H1 (cell line): ENCODE measurements around the gene LANCL2. TPM values are rescaled to one million over a fixed set of nuclear protein-coding genes. Genes with fewer than 3 reads are reported as not detected.

Experiments
- CTCF ChIA-PET: fragments of 300-600 bp; sonication (Branson Sonifier 250); formaldehyde crosslinking; loops from one replicate; lab custom pipeline; 2021; ENCODE audit not compliant: partially characterized antibody; lab: Charles Lee
- POLR2A ChIA-PET: fragments of 300-600 bp; sonication (Branson Sonifier 250); formaldehyde crosslinking; loops from one replicate; lab custom pipeline; 2021; ENCODE audit warnings: inconsistent platforms; ENCODE audit not compliant: partially characterized antibody; lab: Charles Lee
- DNase-seq, 2 experiments: peaks; one replicate each; pipeline versions ENCODE4 v3.0.0 to v3.0.0-alpha.2; 2010 to 2022; ENCODE audit warnings: low spot score in 2 of 2, low read depth in 1 of 2, mixed read lengths in 1 of 2
- FAIRE-seq: peaks from 2 replicates; lab custom pipeline; 2011; peaks lifted over from hg19 to GRCh38; lab: Jason Lieb, UNC
- H2AFZ ChIP-seq: 2 replicates; pipeline ENCODE4 v1.8.1; 2012; ENCODE audit warnings: low read length, inconsistent platforms
- H2AK5ac ChIP-seq: 2 replicates; pipeline ENCODE4 v1.6.1; 2013; ENCODE audit warnings: low read depth, low read length
- H2BK120ac ChIP-seq: replicated peaks from 2 replicates; pipeline ENCODE3; 2013; ENCODE audit warnings: low read depth, low read length, inconsistent platforms
- H2BK12ac ChIP-seq: 2 replicates; pipeline ENCODE4 v1.6.1; 2013; ENCODE audit warnings: low read depth, low read length
- H2BK15ac ChIP-seq: 2 replicates; pipeline ENCODE4 v1.6.1; 2013; ENCODE audit warnings: low read length
- H2BK20ac ChIP-seq: 2 replicates; pipeline ENCODE4 v1.6.1; 2013; ENCODE audit warnings: low read length
- H2BK5ac ChIP-seq: 2 replicates; pipeline ENCODE4 v1.6.1; 2013; ENCODE audit warnings: low read depth, low read length
- H3K14ac ChIP-seq: 2 replicates; pipeline ENCODE4 v1.6.1; 2013; ENCODE audit warnings: inconsistent platforms; ENCODE audit not compliant: insufficient read length
- H3K18ac ChIP-seq: 2 replicates; pipeline ENCODE4 v1.6.1; 2013; ENCODE audit warnings: low read length; ENCODE audit errors: extremely low read depth
- H3K23ac ChIP-seq: 2 replicates; pipeline ENCODE4 v1.6.1; 2013; ENCODE audit warnings: inconsistent platforms; ENCODE audit not compliant: insufficient read length
- H3K23me2 ChIP-seq: 2 replicates; pipeline ENCODE4 v1.6.1; 2013; ENCODE audit warnings: low read depth, low read length
- H3K27ac ChIP-seq: 2 replicates; pipeline ENCODE4 v1.6.1; 2011; ENCODE audit warnings: low read depth, low read length, inconsistent platforms
- H3K27me3 ChIP-seq, 4 experiments: replicated peaks in 1 of 4; 1 replicate in 1 of 4; 2 replicates in 3 of 4; pipeline versions ENCODE4 v1.6.1 to v1.8.1; 2011 to 2013; ENCODE audit warnings: low read length in 3 of 4, mild to moderate bottlenecking in 3 of 4, inconsistent platforms in 2 of 4, mixed read lengths in 2 of 4, moderate library complexity in 1 of 4; ENCODE audit not compliant: control insufficient read depth in 3 of 4, insufficient read depth in 3 of 4; ENCODE audit errors: extremely low read depth in 1 of 4
- H3K36me3 ChIP-seq, 4 experiments: 2 replicates each; pipeline versions ENCODE4 v1.6.1 to v1.8.1; 2011 to 2013; ENCODE audit warnings: mild to moderate bottlenecking in 4 of 4, low read length in 3 of 4, moderate library complexity in 2 of 4, control low read depth in 1 of 4, inconsistent platforms in 1 of 4; ENCODE audit not compliant: insufficient read depth in 4 of 4, control insufficient read depth in 2 of 4
- H3K4ac ChIP-seq: replicated peaks from 2 replicates; pipeline ENCODE3; 2013; ENCODE audit warnings: low read length, low read depth, mixed read lengths, inconsistent platforms; ENCODE audit not compliant: insufficient read length
- H3K4me1 ChIP-seq, 4 experiments: replicated peaks in 1 of 4; 1 replicate in 1 of 4; 2 replicates in 3 of 4; pipeline versions ENCODE4 v1.6.1 to v1.8.1; 2011 to 2013; ENCODE audit warnings: low read length in 3 of 4, inconsistent platforms in 2 of 4, mixed read lengths in 1 of 4; ENCODE audit not compliant: insufficient read depth in 4 of 4, control insufficient read depth in 3 of 4
- H3K4me2 ChIP-seq, 2 experiments: 2 replicates each; pipeline versions ENCODE4 v1.6.1 to v1.8.1; 2011 to 2013; ENCODE audit warnings: low read depth in 2 of 2, low read length in 2 of 2, control low read depth in 1 of 2, inconsistent platforms in 1 of 2, mild to moderate bottlenecking in 1 of 2; ENCODE audit not compliant: insufficient read depth in 1 of 2
- H3K4me3 ChIP-seq, 4 experiments: fragments of 200-600, 300-600 bp in 1 of 4; sonication (generic), shearing (Covaris generic), sonication (Bioruptor Twin) in 1 of 4; 2 replicates each; pipeline versions ENCODE4 v1.5.1 to v1.8.1; 2011 to 2016; ENCODE audit warnings: low read length in 4 of 4, low read depth in 3 of 4, control low read depth in 2 of 4, inconsistent platforms in 2 of 4, mild to moderate bottlenecking in 2 of 4, mixed read lengths in 1 of 4, moderate library complexity in 1 of 4; ENCODE audit not compliant: insufficient read depth in 2 of 4; ENCODE audit errors: extremely low read depth in 1 of 4
- H3K56ac ChIP-seq: replicated peaks from 2 replicates; pipeline ENCODE3; 2013; ENCODE audit warnings: low read depth, mild to moderate bottlenecking, mixed read lengths, low read length, inconsistent platforms; ENCODE audit not compliant: insufficient read length
- H3K79me1 ChIP-seq: 2 replicates; pipeline ENCODE4 v1.6.1; 2013; ENCODE audit warnings: low read depth, low read length, control low read depth
- H3K79me2 ChIP-seq, 2 experiments: 2 replicates each; pipeline versions ENCODE4 v1.6.1 to v1.8.1; 2012 to 2013; ENCODE audit warnings: low read length in 2 of 2, mild to moderate bottlenecking in 2 of 2, inconsistent platforms in 1 of 2; ENCODE audit not compliant: insufficient read depth in 2 of 2, control insufficient read depth in 1 of 2
- H3K9ac ChIP-seq, 4 experiments: replicated peaks in 1 of 4; 1 replicate in 1 of 4; 2 replicates in 3 of 4; pipeline versions ENCODE4 v1.6.1 to v1.8.1; 2011 to 2013; ENCODE audit warnings: low read depth in 3 of 4, low read length in 3 of 4, control low read depth in 2 of 4, mild to moderate bottlenecking in 2 of 4, moderate library complexity in 2 of 4, inconsistent platforms in 1 of 4; ENCODE audit errors: extremely low read depth in 1 of 4
- H3K9me3 ChIP-seq, 2 experiments: 2 replicates each; pipeline versions ENCODE4 v1.6.1 to v1.8.1; 2012 to 2013; ENCODE audit warnings: mild to moderate bottlenecking in 2 of 2, moderate library complexity in 2 of 2, control low read depth in 1 of 2, inconsistent platforms in 1 of 2, low read depth in 1 of 2, low read length in 1 of 2, mixed read lengths in 1 of 2; ENCODE audit not compliant: insufficient read depth in 2 of 2
- H4K20me1 ChIP-seq, 2 experiments: replicated peaks in 1 of 2; 2 replicates each; pipeline versions ENCODE3 to v1.8.1; 2011 to 2013; ENCODE audit warnings: inconsistent platforms in 2 of 2, low read length in 2 of 2, mild to moderate bottlenecking in 1 of 2; ENCODE audit not compliant: insufficient read depth in 2 of 2, control insufficient read depth in 1 of 2
- H4K5ac ChIP-seq: 2 replicates; pipeline ENCODE4 v1.6.1; 2013; ENCODE audit warnings: low read length, low read depth, mixed read lengths, inconsistent platforms; ENCODE audit not compliant: insufficient read length
- H4K8ac ChIP-seq: 2 replicates; pipeline ENCODE4 v1.8.0; 2013; ENCODE audit warnings: mild to moderate bottlenecking, moderate library complexity, low read length, inconsistent platforms; ENCODE audit not compliant: insufficient read depth; ENCODE audit errors: extremely low read depth
- H4K91ac ChIP-seq: replicated peaks from 2 replicates; pipeline ENCODE3; 2013; ENCODE audit warnings: low read length, mixed read lengths, inconsistent platforms; ENCODE audit not compliant: insufficient read length
- JUND ChIP-seq: IDR thresholded peaks from 2 replicates; pipeline ENCODE4 v1.6.1; 2011; ENCODE audit warnings: mild to moderate bottlenecking, improper control_type of control experiment, low read length
- NRF1 ChIP-seq: IDR thresholded peaks from 2 replicates; pipeline ENCODE4 v1.6.1; 2011; ENCODE audit warnings: mild to moderate bottlenecking, low read depth, low read length, improper control_type of control experiment
- SP1 ChIP-seq: IDR thresholded peaks from 2 replicates; pipeline ENCODE4 v1.6.1; 2011; ENCODE audit warnings: low read depth, low read length
- WGBS, 2 experiments: shearing (Covaris generic) in 1 of 2; methylation state at CpG; one replicate each; pipeline versions ENCODE4 v1.1.6 to v1.1.7; 2013 to 2015; ENCODE audit warnings: low lambda C conversion rate in 2 of 2, mixed read lengths in 2 of 2, inconsistent platforms in 1 of 2, low coverage in 1 of 2, missing lambda C conversion rate in 1 of 2; ENCODE audit not compliant: insufficient replicate concordance in 2 of 2, insufficient coverage in 1 of 2, insufficient read length in 1 of 2; ENCODE audit errors: extremely low coverage in 1 of 2, missing lambda C conversion rate in 1 of 2; 5-methylcytosine and 5-hydroxymethylcytosine counted together
- polyA plus RNA-seq, 7 experiments: library from polyadenylated mRNA; depleted of rRNA in 3 of 7; stranded (reverse) in 5 of 7; unstranded in 2 of 7; fragments of >200 nt in 5 of 7; fragments of 200-250 nt in 2 of 7; gene quantifications; 1 replicate in 5 of 7; 2 replicates in 1 of 7; 4 replicates in 1 of 7; pipeline versions ENCODE4 v1.2.1 to v1.2.3, GENCODE V29; 2011 to 2013; ENCODE audit warnings: missing spikeins in 2 of 7, mixed read lengths in 2 of 7
- total RNA-seq: library from RNA; stranded (reverse); fragmentation: NEBNext Ultra II Directional; extraction: Animal tissue kit (Norgen Biotek cat#: 25700); gene quantifications from 2 replicates; pipeline ENCODE4 v1.2.1, GENCODE V29; 2021
- TF ChIP-seq, protein P1 (sequence below): IDR thresholded peaks from 2 replicates; pipeline ENCODE4 v1.6.1; 2011; ENCODE audit warnings: low read length, improper control_type of control experiment

Gene LANCL2
- total and polyA plus RNA-seq, 2 of the 8 experiments (the other 6 are each of a cell fraction or from before 2014, with no cell fraction given): 9.2 to 9.5 TPM

DNA sequence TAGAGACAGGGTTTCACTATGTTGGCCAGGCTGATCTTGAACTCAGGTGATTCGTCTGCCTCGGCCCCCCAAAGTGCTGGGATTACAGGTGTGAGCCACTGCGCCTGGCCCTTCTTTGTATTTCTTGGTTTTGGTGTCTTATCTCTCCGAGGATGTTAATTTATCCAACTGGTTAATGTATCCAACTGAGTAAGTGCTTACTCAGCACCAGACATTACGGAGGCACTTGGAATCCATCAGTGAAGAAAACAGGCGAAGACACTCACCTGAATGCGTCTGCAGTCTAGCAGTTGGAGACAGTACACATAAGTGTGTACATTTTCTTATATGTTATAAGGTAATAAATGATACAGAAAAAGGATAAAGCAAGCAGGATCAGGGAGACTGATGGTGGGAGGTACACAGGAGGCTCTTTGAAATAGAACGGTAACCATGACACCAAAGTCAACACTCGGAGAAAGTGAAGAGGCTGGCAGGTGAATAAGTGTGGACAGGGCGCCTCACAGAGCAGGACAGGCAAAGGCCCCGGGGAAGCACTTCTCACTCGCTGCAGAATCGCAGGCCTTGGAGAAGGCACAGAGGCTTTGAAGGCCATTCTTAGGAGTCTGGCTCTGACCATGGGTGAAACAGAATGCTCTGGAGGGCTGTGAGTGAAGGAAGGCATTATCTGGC is 73.1 kb downstream of the LANCL2 start:
- H2BK12ac ChIP-seq: no peak overlapping the region
- H3K79me2 ChIP-seq: no peaks in the 10 kb centered on the region
- H3K56ac ChIP-seq: no peak overlapping the region
- no peaks in the 10 kb centered on the region for H4K20me1 ChIP-seq
- no peak overlapping the region for H4K8ac ChIP-seq
- H3K27ac ChIP-seq: no peak overlapping the region
- no peaks in the 10 kb centered on the region for H3K9me3 ChIP-seq
- FAIRE-seq: no peak
- no peak overlapping the region for H2BK5ac ChIP-seq
- H2BK15ac ChIP-seq: no peak overlapping the region
- CTCF ChIA-PET: no interaction called here
- H3K4me2 ChIP-seq: no peak overlapping the region
- 91% methylated on average over 13 of the region's 13 CpGs; no CpG with 5 or more reads in 1 of the 2 experiments for WGBS, 2 experiments
- no peak overlapping the region for H3K18ac ChIP-seq
- no peaks in the 10 kb centered on the region for H3K79me1 ChIP-seq
- no peak for DNase-seq
- no peaks in the 10 kb centered on the region; a peak in 1 of 7 replicates for H3K4me1 ChIP-seq
- H4K5ac ChIP-seq: no peak overlapping the region
- H2AK5ac ChIP-seq: no peak overlapping the region
- no peaks in the 10 kb centered on the region for H3K36me3 ChIP-seq
- no peak overlapping the region for H2BK120ac ChIP-seq
- H3K4me3 ChIP-seq: no peak overlapping the region
- H2AFZ ChIP-seq: no peak overlapping the region
- POLR2A ChIA-PET: no interaction called here
- H3K9ac ChIP-seq: no peak overlapping the region
- H4K91ac ChIP-seq: no peak overlapping the region
- H3K23ac ChIP-seq: no peak overlapping the region
- no peak overlapping the region for H2BK20ac ChIP-seq
- H3K4ac ChIP-seq: no peak overlapping the region
- H3K23me2 ChIP-seq: no peaks in the 10 kb centered on the region
- no peaks in the 10 kb centered on the region; a peak in 1 of 7 replicates for H3K27me3 ChIP-seq
- H3K14ac ChIP-seq: no peak overlapping the region
- TF ChIP-seq JUND: no peak
- TF ChIP-seq NRF1: no peak
- TF ChIP-seq, protein P1, sequence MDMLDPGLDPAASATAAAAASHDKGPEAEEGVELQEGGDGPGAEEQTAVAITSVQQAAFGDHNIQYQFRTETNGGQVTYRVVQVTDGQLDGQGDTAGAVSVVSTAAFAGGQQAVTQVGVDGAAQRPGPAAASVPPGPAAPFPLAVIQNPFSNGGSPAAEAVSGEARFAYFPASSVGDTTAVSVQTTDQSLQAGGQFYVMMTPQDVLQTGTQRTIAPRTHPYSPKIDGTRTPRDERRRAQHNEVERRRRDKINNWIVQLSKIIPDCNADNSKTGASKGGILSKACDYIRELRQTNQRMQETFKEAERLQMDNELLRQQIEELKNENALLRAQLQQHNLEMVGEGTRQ: no peak
- no peak for TF ChIP-seq SP1
